WTC11 (cell line): Measurements from ENCODE around the gene ETV6.

ENCODE experiments used
- FOXP1 ChIP-seq: sonication (generic); formaldehyde crosslinking; IDR thresholded peaks from 2 replicates; pipeline ENCODE4 v1.8.0; 2022; ENCODE audit warnings: missing genetic modification reagents, mild to moderate bottlenecking, moderate library complexity, borderline replicate concordance
- JUN ChIP-seq: sonication (generic); formaldehyde crosslinking; IDR thresholded peaks from 2 replicates; pipeline ENCODE4 v1.8.0; 2023; ENCODE audit warnings: mild to moderate bottlenecking, missing genetic modification reagents
- NFYB ChIP-seq: sonication (generic); formaldehyde crosslinking; conservative IDR thresholded peaks from 2 replicates; pipeline ENCODE4 v1.8.0; 2022; ENCODE audit warnings: low read depth, missing genetic modification reagents
- SOX15 ChIP-seq: fragments of 250-450 bp; sonication (Bioruptor Pico); IDR thresholded peaks from 2 replicates; pipeline ENCODE4 v1.9.0; 2021; ENCODE audit warnings: mild to moderate bottlenecking
- ZNF138 ChIP-seq: sonication (generic); formaldehyde crosslinking; conservative IDR thresholded peaks from 2 replicates; pipeline ENCODE4 v1.8.1; 2022; ENCODE audit warnings: mild to moderate bottlenecking, moderate library complexity, missing genetic modification reagents
- TF ChIP-seq, protein P1 (sequence below): fragments of 200-600 bp; IDR thresholded peaks from 2 replicates; pipeline ENCODE4 v1.8.0; 2022; ENCODE audit warnings: antibody characterized with exemption
- TF ChIP-seq, protein P2 (sequence below): sonication (generic); formaldehyde crosslinking; IDR thresholded peaks from 2 replicates; pipeline ENCODE4 v1.8.1; 2022; ENCODE audit warnings: mild to moderate bottlenecking, moderate library complexity, missing genetic modification reagents
- TF ChIP-seq, protein P3 (sequence below): sonication (generic); formaldehyde crosslinking; conservative IDR thresholded peaks from 2 replicates; pipeline ENCODE4 v1.8.1; 2022; ENCODE audit warnings: mild to moderate bottlenecking, missing genetic modification reagents

DNA sequence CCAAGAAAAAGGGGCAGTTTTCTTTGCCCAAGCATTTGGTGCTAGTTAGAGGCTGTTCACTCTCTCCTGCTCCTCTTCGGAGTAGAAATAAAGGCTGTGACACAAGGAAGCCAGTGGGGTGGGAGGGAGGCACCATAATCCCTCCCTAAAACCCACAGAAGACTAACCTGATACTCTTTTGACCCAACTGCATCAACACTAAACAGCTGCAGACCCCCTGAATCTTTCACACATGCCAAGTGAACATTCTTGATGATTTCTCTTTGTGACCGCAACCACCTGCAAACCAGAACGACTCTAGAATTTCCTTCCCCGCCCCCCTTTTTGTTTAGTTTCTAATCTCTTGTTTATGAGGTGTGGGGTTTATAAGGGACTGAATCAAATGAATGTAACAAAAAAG, 245.4 kb downstream of the ETV6 start:
- TF ChIP-seq, protein P1, sequence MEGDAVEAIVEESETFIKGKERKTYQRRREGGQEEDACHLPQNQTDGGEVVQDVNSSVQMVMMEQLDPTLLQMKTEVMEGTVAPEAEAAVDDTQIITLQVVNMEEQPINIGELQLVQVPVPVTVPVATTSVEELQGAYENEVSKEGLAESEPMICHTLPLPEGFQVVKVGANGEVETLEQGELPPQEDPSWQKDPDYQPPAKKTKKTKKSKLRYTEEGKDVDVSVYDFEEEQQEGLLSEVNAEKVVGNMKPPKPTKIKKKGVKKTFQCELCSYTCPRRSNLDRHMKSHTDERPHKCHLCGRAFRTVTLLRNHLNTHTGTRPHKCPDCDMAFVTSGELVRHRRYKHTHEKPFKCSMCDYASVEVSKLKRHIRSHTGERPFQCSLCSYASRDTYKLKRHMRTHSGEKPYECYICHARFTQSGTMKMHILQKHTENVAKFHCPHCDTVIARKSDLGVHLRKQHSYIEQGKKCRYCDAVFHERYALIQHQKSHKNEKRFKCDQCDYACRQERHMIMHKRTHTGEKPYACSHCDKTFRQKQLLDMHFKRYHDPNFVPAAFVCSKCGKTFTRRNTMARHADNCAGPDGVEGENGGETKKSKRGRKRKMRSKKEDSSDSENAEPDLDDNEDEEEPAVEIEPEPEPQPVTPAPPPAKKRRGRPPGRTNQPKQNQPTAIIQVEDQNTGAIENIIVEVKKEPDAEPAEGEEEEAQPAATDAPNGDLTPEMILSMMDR = no peak
- TF ChIP-seq ZNF138 (no peak), NFYB (CRISPR knock-in tag) (no peak), SOX15 (no peak), FOXP1 (CRISPR knock-in tag) (no peak), JUN (CRISPR knock-in tag) (no peak)
- TF ChIP-seq, protein P2, sequence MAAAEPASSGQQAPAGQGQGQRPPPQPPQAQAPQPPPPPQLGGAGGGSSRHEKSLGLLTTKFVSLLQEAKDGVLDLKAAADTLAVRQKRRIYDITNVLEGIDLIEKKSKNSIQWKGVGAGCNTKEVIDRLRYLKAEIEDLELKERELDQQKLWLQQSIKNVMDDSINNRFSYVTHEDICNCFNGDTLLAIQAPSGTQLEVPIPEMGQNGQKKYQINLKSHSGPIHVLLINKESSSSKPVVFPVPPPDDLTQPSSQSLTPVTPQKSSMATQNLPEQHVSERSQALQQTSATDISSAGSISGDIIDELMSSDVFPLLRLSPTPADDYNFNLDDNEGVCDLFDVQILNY (CRISPR knock-in tag) = no peak
- TF ChIP-seq, protein P3, sequence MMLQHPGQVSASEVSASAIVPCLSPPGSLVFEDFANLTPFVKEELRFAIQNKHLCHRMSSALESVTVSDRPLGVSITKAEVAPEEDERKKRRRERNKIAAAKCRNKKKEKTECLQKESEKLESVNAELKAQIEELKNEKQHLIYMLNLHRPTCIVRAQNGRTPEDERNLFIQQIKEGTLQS (CRISPR knock-in tag) = no peak
